HG03575 (cell line): Measurements from ENCODE around the gene NT5DC2.

Source experiments
- ATAC-seq: cut with Tn5 transposase; IDR thresholded peaks from one replicate; pipeline ENCODE4 v1.9.1; 2021; ENCODE audit not compliant: unreplicated experiment, insufficient number of reproducible peaks, low FRiP score; ENCODE audit errors: extremely low read depth

NT5DC2 gene

DNA sequence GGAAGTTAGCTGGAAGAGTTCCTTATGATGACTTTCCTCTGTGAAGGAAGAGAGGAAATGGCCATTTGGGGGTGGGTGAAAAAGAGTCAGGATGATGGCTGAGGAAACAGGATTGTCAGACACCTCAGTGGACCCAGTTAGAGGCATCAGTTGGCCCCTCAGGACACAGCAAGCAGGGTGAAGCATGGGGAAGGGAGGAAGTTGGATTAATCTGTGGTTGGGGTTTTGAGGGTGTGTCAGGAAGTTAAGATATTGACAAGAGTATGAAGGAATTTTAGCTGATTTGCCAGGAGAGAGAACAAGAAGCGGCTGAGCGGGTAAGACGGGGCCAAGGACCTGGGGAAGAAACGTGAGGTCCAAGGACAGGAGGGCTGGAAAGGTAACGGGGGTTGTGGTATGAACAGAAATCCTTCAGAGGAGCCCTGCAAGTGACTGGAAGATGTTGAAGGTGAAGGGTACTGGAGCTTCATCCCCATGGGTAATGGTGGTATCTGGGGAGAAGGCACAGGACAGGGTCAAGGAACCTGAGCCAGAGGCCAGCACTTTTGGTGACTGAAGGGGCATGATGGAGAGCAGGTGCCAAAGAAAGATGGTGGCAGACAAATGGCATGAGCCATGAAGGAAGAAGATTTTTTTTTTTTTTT lies 5.5 kb upstream of the NT5DC2 start:
- no peak for ATAC-seq

- ATAC-seq = no peak
Observed at GRCh38 chr3:52537726-52538421, 4.2 kb upstream of the NT5DC2 start.

DNA sequence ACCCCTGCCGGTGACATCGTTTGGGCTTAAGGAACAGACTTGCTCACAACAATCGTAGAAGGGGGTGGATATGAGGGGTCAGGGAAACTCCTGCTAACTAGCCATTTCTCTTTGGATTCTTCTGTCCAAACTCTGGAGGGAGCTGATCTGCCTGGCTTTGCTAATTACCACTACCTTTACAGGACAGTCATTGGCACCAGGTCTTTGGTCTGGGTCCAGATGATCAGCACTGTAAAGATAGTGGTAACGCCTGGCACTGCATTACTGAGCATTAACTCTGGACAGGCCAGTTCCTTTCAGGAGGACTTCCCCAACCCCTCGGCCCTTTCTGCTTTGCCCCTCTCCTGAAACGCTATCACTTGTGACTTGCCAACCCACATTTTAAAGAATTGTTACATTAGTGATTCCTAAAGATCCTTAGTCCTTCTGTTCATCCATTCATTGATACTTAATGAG lies 3.5 kb upstream of the NT5DC2 start:
- no peak for ATAC-seq

- peak; percentile 82 for ATAC-seq
Observed at GRCh38 chr3:52536369-52537164, 2.9 kb upstream of the NT5DC2 start, which contains the start of gene UQCC5. TSS of gene UQCC5 (plus strand) at chr3:52536605. CDS start at chr3:52536756, 151 bp downstream.

DNA sequence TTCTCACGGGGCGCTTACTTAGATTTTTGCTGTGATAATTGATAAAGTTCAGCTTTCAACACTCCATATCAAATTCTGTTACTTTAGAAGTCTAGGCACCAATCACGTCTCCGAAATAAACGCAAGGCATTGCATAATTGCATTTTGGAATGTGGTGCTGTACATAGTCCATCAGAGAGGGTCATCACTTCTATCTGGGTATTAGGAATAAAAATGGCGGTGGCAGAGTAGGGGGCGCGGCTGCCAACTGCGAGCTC lies 2.4 kb upstream of the NT5DC2 start:
- ATAC-seq = no peak

GRCh38 chr3:52535411-52536111 lies 1.9 kb upstream of the NT5DC2 start:
- no peak for ATAC-seq

GRCh38 chr3:52534281-52535183 lies 875 bp upstream of the NT5DC2 start:
- ATAC-seq = no peak

GRCh38 chr3:52532838-52533622 lies 627 bp downstream of the NT5DC2 start:
- no peak for ATAC-seq

- no peak for ATAC-seq
Observed at GRCh38 chr3:52532517-52532837, 1.2 kb downstream of the NT5DC2 start.

DNA sequence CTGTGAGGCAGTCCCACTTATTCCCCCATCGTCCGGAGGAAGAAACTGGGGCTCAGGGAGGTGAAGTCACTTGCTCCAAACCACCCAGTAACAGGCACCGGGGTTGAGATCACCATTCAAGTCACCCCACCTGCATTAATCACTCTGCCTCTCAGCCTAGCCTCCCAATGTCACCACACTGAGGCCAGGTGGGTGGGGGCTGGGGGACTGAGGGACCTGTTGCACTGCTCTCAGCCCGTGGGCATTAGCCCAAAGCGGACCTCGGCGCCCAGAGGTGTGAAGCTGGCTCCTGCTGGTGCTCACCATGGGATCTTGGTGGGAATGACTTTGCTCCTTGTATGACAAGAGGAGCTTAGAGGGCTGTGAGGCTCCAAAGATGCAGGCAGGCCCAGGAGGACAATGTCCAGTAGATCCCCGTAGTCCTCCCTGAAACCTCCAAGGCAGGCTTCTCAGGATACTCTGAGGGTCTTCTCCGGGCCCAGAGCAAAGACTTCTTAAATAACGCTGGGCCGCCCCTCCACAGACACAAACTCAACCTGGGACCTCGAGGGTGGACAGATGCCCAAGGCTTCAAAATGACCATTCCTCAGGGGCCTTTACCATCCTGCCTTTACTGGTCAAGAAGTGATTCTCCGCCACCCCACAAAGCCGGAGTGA lies 1.7 kb downstream of the NT5DC2 start:
- no peak for ATAC-seq

GRCh38 chr3:52530918-52531826 lies 2.5 kb downstream of the NT5DC2 start:
- no peak for ATAC-seq

DNA sequence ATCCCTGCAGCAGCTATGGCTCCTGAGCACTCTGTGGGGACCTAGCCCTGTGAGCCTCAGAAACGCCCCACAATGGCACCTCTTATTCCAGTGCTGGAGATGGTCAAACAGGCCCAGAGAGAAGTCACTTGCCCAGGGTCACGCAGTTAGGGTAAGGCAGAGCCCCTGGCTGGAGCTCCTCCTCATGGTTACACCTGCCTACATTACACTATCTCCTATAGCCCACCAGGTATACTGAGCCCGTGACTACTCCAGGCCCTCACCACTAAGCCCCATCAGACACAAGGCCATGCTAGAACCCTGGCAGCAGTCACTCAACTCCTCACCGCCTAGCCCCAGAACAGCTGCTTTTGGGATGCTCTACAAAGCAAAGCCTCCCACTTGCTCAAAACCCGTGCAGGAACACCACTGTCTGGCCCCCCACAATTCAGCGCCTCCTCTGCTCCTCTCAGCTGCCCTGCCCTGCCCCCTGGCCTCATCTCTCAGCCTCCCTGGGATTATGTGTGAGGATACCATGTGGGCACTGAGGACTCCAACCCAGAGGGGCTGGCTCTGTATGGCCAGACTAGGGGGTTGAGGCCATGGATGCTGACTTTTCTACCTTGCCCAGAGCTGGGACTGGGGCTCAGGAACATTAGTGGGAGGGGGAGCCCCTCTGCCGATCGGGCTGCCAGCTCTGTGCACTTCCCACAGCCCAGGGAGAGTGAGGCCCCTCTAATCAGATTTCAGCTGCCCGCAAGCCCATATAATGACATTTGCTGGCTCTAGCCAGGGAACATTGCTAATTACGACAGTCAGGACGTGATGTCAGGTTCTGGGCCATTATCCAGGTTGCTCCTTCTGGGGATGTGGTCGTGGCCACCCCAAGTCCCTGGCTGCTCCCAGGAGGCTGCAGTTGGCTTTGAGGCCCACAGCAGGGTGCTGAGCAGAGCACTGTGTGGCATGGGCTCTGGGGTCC lies 4.0 kb downstream of the NT5DC2 start:
- ATAC-seq = no peak

GRCh38 chr3:52528586-52529375 lies 4.9 kb downstream of the NT5DC2 start:
- ATAC-seq = no peak

DNA sequence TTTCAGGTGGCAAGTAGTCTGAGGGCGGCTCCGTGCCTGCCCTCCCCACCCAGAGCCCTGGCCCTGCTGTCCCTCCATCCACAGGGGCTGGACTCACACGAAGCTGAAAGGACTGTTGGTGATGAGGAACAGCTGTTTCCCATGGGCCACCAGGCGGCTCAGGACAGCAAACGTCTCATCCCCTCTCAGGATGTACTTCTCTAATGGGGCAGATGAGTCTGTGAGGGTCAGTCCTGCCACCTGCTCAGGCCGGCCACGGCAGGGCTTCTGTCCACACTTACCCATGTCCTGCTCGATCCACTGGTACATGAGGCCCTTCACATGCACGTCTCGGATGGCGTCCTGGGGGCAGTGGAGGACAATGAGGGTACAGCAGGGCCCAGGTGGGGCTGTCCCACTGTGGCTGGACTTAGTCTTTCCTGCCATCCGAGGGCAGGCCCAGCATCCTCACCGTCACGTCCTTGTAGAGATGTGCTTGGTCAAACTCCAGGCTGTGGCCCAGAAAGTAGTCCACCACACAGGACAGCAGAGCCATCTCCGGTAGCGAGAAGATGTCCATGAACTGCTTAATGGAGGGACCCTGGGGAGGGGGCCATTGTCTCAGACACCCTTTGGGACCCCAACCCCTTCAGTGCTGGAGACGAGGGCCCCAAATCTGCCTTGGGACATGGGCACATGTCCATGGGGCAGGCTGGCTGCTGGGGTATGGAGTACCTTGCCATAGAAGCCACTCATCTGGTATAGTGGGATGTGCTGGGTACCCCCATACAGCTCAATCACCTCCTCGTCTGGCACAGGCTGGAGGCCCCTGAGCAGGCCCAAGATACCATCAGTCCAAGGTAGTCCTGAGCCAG lies 5.7 kb downstream of the NT5DC2 start:
- ATAC-seq = no peak
